ENCODE results near the gene FAM228A.

The FAM228A gene

GRCh38 chr2:24225499-24226242 lies 50.8 kb downstream of the FAM228A start:
- no peak for DNase-seq (ENCODE audit: low read depth in 2 of 2)

GRCh38 chr2:24228470-24228869 lies 53.6 kb downstream of the FAM228A start:
- DNase-seq (ENCODE audit: low read depth in 2 of 2): no peak

GRCh38 chr2:24231461-24231881 lies 56.6 kb downstream of the FAM228A start:
- no peak for DNase-seq (ENCODE audit: low read depth in 2 of 2)

- no peak for DNase-seq (ENCODE audit: low read depth in 2 of 2)
Measured at GRCh38 chr2:24233321-24233720, 58.5 kb downstream of the FAM228A start.

GRCh38 chr2:24237313-24237712 lies 62.5 kb downstream of the FAM228A start:
- no peak for DNase-seq (ENCODE audit: low read depth in 2 of 2)

GRCh38 chr2:24238158-24238557 lies 63.3 kb downstream of the FAM228A start:
- no peak for DNase-seq (ENCODE audit: low read depth in 2 of 2)

- DNase-seq (ENCODE audit: low read depth in 2 of 2): no peak
Measured at GRCh38 chr2:24239553-24239952, 64.7 kb downstream of the FAM228A start.

Measured in stimulated activated CD8-positive, alpha-beta memory T cell treated with anti-CD3 and anti-CD28 coated beads, Interleukin-15, amount 100 ng/mL, for 48 hours (primary cell).